ENCODE results near the gene FGF9. TPM values are rescaled to one million over a fixed set of nuclear protein-coding genes. Genes with fewer than 3 reads are reported as not detected.

The FGF9 gene
- total and polyA plus RNA-seq, 9 donors: 6.2 to 17.2 (median 7.4) TPM

DNA sequence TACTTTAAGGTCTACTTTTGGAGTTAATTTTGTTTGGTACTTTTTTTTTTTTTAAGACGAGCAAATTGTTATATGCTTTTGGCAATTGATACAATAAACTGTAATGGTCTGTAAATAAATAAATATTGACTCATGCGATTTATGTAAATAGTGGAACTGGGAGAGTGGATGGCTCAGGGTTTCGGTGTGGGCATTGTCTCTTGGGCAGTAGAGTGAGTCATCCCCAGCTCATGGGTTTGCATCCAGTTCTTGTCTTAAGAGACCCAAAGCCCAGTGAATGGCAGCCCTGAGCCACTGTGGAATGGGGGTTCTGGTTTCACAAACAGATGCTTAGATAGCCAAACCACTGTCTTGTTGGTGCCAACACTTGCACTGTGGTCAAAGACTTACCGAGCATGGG, 33.0 kb downstream of the FGF9 start:
- H3K27me3 ChIP-seq (ENCODE audit: control insufficient read depth, insufficient read depth, low read length): no peaks in the 10 kb centered on the region
- H3K4me3 ChIP-seq (ENCODE audit: low read length): no peak overlapping the region
- peaks cover 2% of the 10 kb centered on the region for H3K4me1 ChIP-seq (ENCODE audit: control insufficient read depth, insufficient read depth, low read length)
- no peak overlapping the region for H3K27ac ChIP-seq (ENCODE audit: low read length)
- peaks cover 4% of the 10 kb centered on the region for H3K36me3 ChIP-seq (ENCODE audit: control insufficient read depth, insufficient read depth, low read length)
- DNase-seq: no peak
- WGBS (ENCODE audit: insufficient coverage): 88% methylated on average over 3 of the region's 4 CpGs
- no peaks in the 10 kb centered on the region for H3K9me3 ChIP-seq (replicated peaks; ENCODE audit: control insufficient read depth, low read depth, low read length)

DNA sequence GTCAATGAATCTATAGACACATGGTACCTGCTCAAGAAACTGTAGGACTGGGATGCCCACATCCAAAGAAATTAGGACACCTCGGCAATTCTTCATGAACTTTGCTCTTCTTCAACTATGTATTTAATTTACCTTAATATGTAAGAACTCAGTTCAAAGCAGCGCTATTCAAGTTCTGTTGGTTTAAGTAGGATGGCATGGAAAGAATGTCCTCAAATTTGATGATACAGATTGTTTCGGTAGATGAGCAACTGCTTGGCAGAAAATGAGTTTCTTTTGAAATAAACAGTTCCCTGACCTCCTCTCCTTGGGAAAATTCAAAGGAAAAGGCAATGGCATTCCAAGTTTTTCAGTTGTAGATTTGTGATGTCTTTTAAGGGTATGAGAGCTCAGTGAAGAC, 36.7 kb downstream of the FGF9 start:
- H3K27me3 ChIP-seq (ENCODE audit: control insufficient read depth, insufficient read depth, low read length): no peaks in the 10 kb centered on the region
- no peak overlapping the region for H3K27ac ChIP-seq (ENCODE audit: low read length)
- 71% methylated on average over 1 of the region's 3 CpGs for WGBS (ENCODE audit: insufficient coverage)
- H3K4me1 ChIP-seq (ENCODE audit: control insufficient read depth, insufficient read depth, low read length): no peaks in the 10 kb centered on the region
- no peaks in the 10 kb centered on the region for H3K36me3 ChIP-seq (ENCODE audit: control insufficient read depth, insufficient read depth, low read length)
- no peak for DNase-seq
- H3K9me3 ChIP-seq (replicated peaks; ENCODE audit: control insufficient read depth, low read depth, low read length): peaks cover 2% of the 10 kb centered on the region
- no peak overlapping the region for H3K4me3 ChIP-seq (ENCODE audit: low read length)

DNA sequence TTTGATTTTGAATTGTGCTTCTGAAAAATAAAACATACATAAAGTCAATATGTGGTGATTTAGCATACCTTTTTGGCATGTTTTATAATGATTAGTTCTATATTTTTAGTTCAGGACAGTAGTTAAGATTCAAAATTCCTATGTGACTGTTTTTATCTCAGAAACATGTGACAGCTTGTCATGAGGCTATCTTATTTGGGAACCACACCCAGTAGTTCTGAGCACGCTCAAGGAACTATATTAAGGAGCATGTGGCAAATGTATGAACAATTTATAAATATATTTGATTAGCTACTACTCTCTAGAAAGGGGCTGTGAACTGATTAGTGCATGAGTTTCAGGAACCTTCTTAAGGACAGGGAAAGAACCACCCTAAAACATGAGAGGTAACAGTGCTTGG, 38.8 kb downstream of the FGF9 start:
- H3K27ac ChIP-seq (ENCODE audit: low read length): no peak overlapping the region
- WGBS (ENCODE audit: insufficient coverage): no CpG with 5 or more reads among the region's 1 CpG
- no peak overlapping the region for H3K4me3 ChIP-seq (ENCODE audit: low read length)
- peaks cover 2% of the 10 kb centered on the region for H3K9me3 ChIP-seq (replicated peaks; ENCODE audit: control insufficient read depth, low read depth, low read length)
- H3K27me3 ChIP-seq (ENCODE audit: control insufficient read depth, insufficient read depth, low read length): no peaks in the 10 kb centered on the region
- DNase-seq: peak; percentile 10
- no peaks in the 10 kb centered on the region for H3K4me1 ChIP-seq (ENCODE audit: control insufficient read depth, insufficient read depth, low read length)
- H3K36me3 ChIP-seq (ENCODE audit: control insufficient read depth, insufficient read depth, low read length): no peaks in the 10 kb centered on the region

GRCh38 chr13:21710163-21710562, 39.3 kb downstream of the FGF9 start:
- WGBS (ENCODE audit: insufficient coverage): 86% methylated on average over 1 of the region's 2 CpGs
- H3K27me3 ChIP-seq (ENCODE audit: control insufficient read depth, insufficient read depth, low read length): no peaks in the 10 kb centered on the region
- no peak for DNase-seq
- H3K27ac ChIP-seq (ENCODE audit: low read length): no peak overlapping the region
- no peaks in the 10 kb centered on the region for H3K4me1 ChIP-seq (ENCODE audit: control insufficient read depth, insufficient read depth, low read length)
- no peak overlapping the region for H3K4me3 ChIP-seq (ENCODE audit: low read length)
- peaks cover 2% of the 10 kb centered on the region for H3K9me3 ChIP-seq (replicated peaks; ENCODE audit: control insufficient read depth, low read depth, low read length)
- H3K36me3 ChIP-seq (ENCODE audit: control insufficient read depth, insufficient read depth, low read length): no peaks in the 10 kb centered on the region

DNA sequence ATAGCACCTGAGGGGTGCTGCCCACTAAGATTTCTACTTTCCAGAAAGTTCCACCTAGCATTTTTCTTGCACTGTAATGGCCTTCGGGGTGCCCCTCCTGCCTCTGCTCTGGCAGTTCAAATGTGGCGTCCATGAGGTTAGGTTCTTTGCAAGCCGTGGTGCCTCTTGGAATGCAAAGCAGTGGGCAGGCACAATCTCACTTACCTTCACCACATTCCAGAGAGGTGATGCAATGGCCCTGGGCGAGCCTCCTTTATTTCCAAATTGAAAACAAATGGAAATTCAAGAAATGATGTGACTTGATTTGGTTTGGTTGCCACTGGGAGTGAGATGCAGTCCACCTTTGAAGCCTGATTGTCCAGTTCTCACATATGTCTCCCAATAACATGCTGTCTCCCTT, 46.9 kb downstream of the FGF9 start:
- 82% methylated on average over 2 of the region's 4 CpGs for WGBS (ENCODE audit: insufficient coverage)
- H3K27ac ChIP-seq (ENCODE audit: low read length): no peak overlapping the region
- DNase-seq: no peak

GRCh38 chr13:21719463-21719862, 48.6 kb downstream of the FGF9 start:
- Histone ChIP-seq H3K27ac (ENCODE audit: low read length) (no peak overlapping the region), H3K9me3 (replicated peaks; ENCODE audit: control insufficient read depth, low read depth, low read length) (no peaks in the 10 kb centered on the region), H3K27me3 (ENCODE audit: control insufficient read depth, insufficient read depth, low read length) (no peaks in the 10 kb centered on the region), H3K36me3 (ENCODE audit: control insufficient read depth, insufficient read depth, low read length) (no peaks in the 10 kb centered on the region), H3K4me1 (ENCODE audit: control insufficient read depth, insufficient read depth, low read length) (no peaks in the 10 kb centered on the region), H3K4me3 (ENCODE audit: low read length) (no peak overlapping the region)
- no peak for DNase-seq
- no CpG with 5 or more reads among the region's 7 CpGs for WGBS (ENCODE audit: insufficient coverage)

More for the DNA sequence above, 46.9 kb downstream of the FGF9 start:
- no peaks in the 10 kb centered on the region for H3K9me3 ChIP-seq (replicated peaks; ENCODE audit: control insufficient read depth, low read depth, low read length)
- H3K4me3 ChIP-seq (ENCODE audit: low read length): no peak overlapping the region
- no peaks in the 10 kb centered on the region for H3K27me3 ChIP-seq (ENCODE audit: control insufficient read depth, insufficient read depth, low read length)
- H3K4me1 ChIP-seq (ENCODE audit: control insufficient read depth, insufficient read depth, low read length): no peaks in the 10 kb centered on the region
- no peaks in the 10 kb centered on the region for H3K36me3 ChIP-seq (ENCODE audit: control insufficient read depth, insufficient read depth, low read length)

DNA sequence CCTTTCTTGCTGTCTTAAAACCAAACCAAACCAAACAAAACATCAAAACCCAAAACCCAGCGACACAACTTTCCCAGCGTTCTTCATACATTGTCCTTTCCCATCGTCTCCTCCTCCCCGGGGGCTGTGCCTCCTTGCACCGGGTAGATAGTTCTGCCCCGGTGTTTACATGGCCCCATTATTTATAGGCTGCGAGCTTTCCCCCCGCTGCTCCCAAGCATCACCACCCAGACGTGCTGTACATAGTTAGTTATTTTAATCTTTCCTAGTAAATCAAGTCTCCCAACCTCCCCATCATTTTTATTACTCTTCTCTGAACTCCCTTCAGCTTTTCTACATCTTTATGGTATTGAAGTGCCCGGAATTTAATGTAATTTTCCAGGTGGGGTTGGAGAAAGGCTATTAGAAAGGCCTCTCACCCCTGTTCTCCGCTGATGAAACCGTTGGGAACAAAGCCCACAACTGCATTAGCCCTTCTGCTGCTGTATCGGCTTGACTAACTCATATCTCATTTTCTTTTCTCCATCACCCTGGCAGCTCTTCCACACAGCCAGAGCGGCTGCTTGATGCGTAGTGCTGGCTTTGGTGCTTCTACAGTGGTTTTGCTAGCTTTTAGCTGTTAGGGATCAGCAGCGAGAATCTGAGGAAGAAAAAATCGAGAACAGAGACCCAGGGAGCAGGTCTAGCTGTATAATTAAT, 53.1 kb downstream of the FGF9 start:
- 54% methylated on average over 5 of the region's 17 CpGs for WGBS (ENCODE audit: insufficient coverage)
- no peaks in the 10 kb centered on the region for H3K36me3 ChIP-seq (ENCODE audit: control insufficient read depth, insufficient read depth, low read length)
- no peaks in the 10 kb centered on the region for H3K27me3 ChIP-seq (ENCODE audit: control insufficient read depth, insufficient read depth, low read length)
- no peak overlapping the region for H3K27ac ChIP-seq (ENCODE audit: low read length)
- no peaks in the 10 kb centered on the region for H3K9me3 ChIP-seq (replicated peaks; ENCODE audit: control insufficient read depth, low read depth, low read length)
- DNase-seq: no peak
- H3K4me1 ChIP-seq (ENCODE audit: control insufficient read depth, insufficient read depth, low read length): no peaks in the 10 kb centered on the region
- no peak overlapping the region for H3K4me3 ChIP-seq (ENCODE audit: low read length)

DNA sequence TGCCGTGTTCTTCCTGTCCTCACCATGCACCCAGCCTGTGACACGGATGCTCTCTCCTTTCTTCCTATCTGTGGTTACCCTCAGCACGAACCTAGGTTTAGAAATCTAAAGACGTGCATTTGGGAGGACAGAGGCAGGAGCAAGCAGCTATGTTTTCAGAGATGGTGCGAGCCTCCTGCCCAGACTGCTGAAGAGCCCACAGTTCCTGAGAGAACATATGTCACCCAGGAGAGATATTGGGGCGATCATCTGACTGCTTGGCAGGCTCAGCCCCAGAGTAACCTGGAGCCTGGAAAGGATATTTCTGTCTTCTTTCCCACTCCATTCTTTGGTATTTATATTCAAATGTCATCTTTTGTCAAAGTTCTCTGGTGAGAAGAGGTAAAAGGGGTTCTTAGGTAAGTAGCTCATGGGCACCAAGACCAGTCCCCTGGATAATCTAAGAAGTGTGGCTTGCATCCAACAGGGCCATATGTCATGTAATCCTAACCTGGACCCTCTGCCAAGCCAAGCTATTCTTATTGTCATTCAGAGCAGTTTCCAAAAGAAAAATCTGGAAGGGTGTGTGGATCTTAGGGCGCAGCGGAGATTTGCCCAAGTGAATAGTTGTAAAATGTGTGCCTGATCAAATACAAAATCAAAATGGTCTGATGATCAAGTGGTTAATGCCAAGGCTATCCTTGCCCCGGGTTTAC, 59.5 kb downstream of the FGF9 start:
- DNase-seq: no peak
- no peak overlapping the region for H3K4me3 ChIP-seq (ENCODE audit: low read length)
- no peaks in the 10 kb centered on the region for H3K27me3 ChIP-seq (ENCODE audit: control insufficient read depth, insufficient read depth, low read length)
- no peak overlapping the region for H3K27ac ChIP-seq (ENCODE audit: low read length)
- no peaks in the 10 kb centered on the region for H3K4me1 ChIP-seq (ENCODE audit: control insufficient read depth, insufficient read depth, low read length)
- 87% methylated on average over 4 of the region's 9 CpGs for WGBS (ENCODE audit: insufficient coverage)
- no peaks in the 10 kb centered on the region for H3K36me3 ChIP-seq (ENCODE audit: control insufficient read depth, insufficient read depth, low read length)
- H3K9me3 ChIP-seq (replicated peaks; ENCODE audit: control insufficient read depth, low read depth, low read length): peaks cover 5% of the 10 kb centered on the region

DNA sequence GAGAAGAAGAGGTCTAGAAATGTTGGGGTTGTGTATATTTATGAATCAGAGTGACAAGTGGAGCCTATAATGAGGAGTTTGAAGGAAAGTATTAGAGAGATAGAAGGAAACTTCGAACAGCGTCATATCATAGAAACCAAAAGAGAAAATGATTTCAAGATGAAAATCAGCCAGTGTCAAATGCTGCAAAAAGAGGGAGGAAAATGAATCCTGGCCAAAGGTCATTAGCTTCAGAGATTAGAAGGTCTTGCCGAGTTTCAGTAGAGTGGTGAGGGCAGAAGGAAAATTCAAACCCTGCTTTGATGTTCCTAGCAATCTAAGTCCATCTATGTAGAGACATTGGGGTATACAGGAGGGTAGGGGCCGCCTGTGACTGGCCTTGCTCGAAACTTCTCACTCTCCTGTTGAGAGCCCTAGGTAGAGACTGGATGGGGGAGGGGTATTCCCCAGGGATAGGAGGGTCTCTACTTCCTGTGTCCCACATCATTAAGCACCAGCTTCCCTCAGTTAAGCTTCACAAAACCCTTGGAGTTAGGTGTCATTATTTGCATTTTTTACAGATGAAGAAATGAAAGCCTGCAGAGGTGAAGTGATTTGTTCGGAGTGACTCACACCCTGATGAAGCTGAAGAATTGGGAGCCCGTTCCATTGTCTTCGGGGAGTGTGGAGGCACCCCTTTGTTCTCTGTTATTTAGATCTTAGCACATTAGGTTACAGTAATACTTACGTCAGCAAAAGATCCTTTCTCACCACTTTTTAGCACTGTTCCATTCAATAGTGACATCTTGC, 62.8 kb downstream of the FGF9 start:
- Histone ChIP-seq H3K27me3 (ENCODE audit: control insufficient read depth, insufficient read depth, low read length) (no peaks in the 10 kb centered on the region), H3K27ac (ENCODE audit: low read length) (no peak overlapping the region)
- WGBS (ENCODE audit: insufficient coverage): no CpG with 5 or more reads among the region's 9 CpGs

GRCh38 chr13:21734961-21735360, 64.1 kb downstream of the FGF9 start:
- Histone ChIP-seq H3K4me1 (ENCODE audit: control insufficient read depth, insufficient read depth, low read length) (peaks cover 40% of the 10 kb centered on the region), H3K4me3 (ENCODE audit: low read length) (no peak overlapping the region), H3K36me3 (ENCODE audit: control insufficient read depth, insufficient read depth, low read length) (no peaks in the 10 kb centered on the region), H3K27me3 (ENCODE audit: control insufficient read depth, insufficient read depth, low read length) (no peaks in the 10 kb centered on the region), H3K27ac (ENCODE audit: low read length) (no peak overlapping the region), H3K9me3 (replicated peaks; ENCODE audit: control insufficient read depth, low read depth, low read length) (peaks cover 5% of the 10 kb centered on the region)
- DNase-seq: no peak
- WGBS (ENCODE audit: insufficient coverage): 90% methylated on average over 7 of the region's 7 CpGs

More for the DNA sequence above, 62.8 kb downstream of the FGF9 start:
- Histone ChIP-seq H3K4me3 (ENCODE audit: low read length) (no peak overlapping the region), H3K36me3 (ENCODE audit: control insufficient read depth, insufficient read depth, low read length) (no peaks in the 10 kb centered on the region), H3K9me3 (replicated peaks; ENCODE audit: control insufficient read depth, low read depth, low read length) (peaks cover 5% of the 10 kb centered on the region), H3K4me1 (ENCODE audit: control insufficient read depth, insufficient read depth, low read length) (peaks cover 28% of the 10 kb centered on the region)
- no peak for DNase-seq

Data from muscle of leg (tissue), 11 donors.